Neutrophil (primary cell): ENCODE results near the gene PTPRN2.
"Not testable (repeated sequence)": the region's sequence is repeated elsewhere in the genome, so short reads cannot be mapped to it uniquely, and the experiment has no call there.

Experiments used
- H3K27ac ChIP-seq: fragments of 200-600 bp; sonication (generic); 2 replicates; pipeline ENCODE4 v1.5.1; 2016; ENCODE audit warnings: mild to moderate bottlenecking, moderate library complexity
- H3K27me3 ChIP-seq: fragments of 200-600 bp; sonication (generic); 2 replicates; pipeline ENCODE4 v1.6.0; 2016; ENCODE audit warnings: mild to moderate bottlenecking
- H3K36me3 ChIP-seq: fragments of 200-600 bp; sonication (generic); 2 replicates; pipeline ENCODE4 v1.5.1; 2017
- H3K4me1 ChIP-seq, 2 experiments: fragments of 200-600 bp in 1 of 2; sonication (generic) in 1 of 2; 1 replicate in 1 of 2; 2 replicates in 1 of 2; pipeline versions ENCODE4 v1.5.1 to v1.6.1; 2013 to 2016; ENCODE audit warnings: low read depth in 1 of 2, low read length in 1 of 2, mild to moderate bottlenecking in 1 of 2, moderate library complexity in 1 of 2; ENCODE audit not compliant: control insufficient read depth in 1 of 2, insufficient read depth in 1 of 2
- H3K4me3 ChIP-seq, 2 experiments: fragments of 200-600 bp in 1 of 2; sonication (generic) in 1 of 2; 1 replicate in 1 of 2; 2 replicates in 1 of 2; pipeline ENCODE4 v1.5.1; 2013 to 2016; ENCODE audit warnings: low read depth in 1 of 2, low read length in 1 of 2, mild to moderate bottlenecking in 1 of 2, moderate library complexity in 1 of 2
- H3K9me3 ChIP-seq: fragments of 200-600 bp; sonication (generic); 2 replicates; pipeline ENCODE4 v1.5.1; 2016
- TF ChIP-seq, protein P1 (sequence below): fragments of 200-600 bp; sonication (generic); IDR thresholded peaks from 2 replicates; pipeline ENCODE4 v1.5.1; 2016; ENCODE audit warnings: antibody characterized with exemption

PTPRN2 gene

GRCh38 chr7:158516524-158516923 is 71.1 kb downstream of the PTPRN2 start:
- H3K27ac ChIP-seq = no peak overlapping the region
- H3K36me3 ChIP-seq = no peaks in the 10 kb centered on the region
- TF ChIP-seq, protein P1, sequence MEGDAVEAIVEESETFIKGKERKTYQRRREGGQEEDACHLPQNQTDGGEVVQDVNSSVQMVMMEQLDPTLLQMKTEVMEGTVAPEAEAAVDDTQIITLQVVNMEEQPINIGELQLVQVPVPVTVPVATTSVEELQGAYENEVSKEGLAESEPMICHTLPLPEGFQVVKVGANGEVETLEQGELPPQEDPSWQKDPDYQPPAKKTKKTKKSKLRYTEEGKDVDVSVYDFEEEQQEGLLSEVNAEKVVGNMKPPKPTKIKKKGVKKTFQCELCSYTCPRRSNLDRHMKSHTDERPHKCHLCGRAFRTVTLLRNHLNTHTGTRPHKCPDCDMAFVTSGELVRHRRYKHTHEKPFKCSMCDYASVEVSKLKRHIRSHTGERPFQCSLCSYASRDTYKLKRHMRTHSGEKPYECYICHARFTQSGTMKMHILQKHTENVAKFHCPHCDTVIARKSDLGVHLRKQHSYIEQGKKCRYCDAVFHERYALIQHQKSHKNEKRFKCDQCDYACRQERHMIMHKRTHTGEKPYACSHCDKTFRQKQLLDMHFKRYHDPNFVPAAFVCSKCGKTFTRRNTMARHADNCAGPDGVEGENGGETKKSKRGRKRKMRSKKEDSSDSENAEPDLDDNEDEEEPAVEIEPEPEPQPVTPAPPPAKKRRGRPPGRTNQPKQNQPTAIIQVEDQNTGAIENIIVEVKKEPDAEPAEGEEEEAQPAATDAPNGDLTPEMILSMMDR = no peak
- H3K4me1 ChIP-seq = no peaks in the 10 kb centered on the region
- no peak overlapping the region for H3K4me3 ChIP-seq
- no peaks in the 10 kb centered on the region for H3K9me3 ChIP-seq
- no peaks in the 10 kb centered on the region for H3K27me3 ChIP-seq

DNA sequence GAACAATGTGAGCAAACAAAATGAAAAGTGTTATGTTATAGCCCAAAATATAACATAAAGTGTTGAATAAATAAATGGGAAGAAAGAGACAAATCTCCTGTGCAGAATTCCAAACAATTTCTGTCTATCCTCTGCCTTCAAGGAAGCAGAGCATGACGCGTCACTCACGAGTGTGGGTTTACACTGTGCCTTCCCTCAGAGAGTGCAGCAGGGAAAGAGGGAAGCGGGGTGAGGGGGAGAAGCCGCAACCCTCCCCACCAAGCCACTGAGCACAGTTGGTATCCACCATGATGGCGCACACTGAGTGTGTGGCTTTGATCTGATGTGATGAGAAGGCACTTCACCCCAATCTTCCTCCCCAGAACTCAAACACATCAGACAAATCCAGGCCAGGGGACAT is 74.8 kb downstream of the PTPRN2 start:
- TF ChIP-seq, protein P1 = no peak
- H3K36me3 ChIP-seq = no peaks in the 10 kb centered on the region
- no peaks in the 10 kb centered on the region for H3K9me3 ChIP-seq
- no peak overlapping the region for H3K27ac ChIP-seq
- H3K27me3 ChIP-seq = no peaks in the 10 kb centered on the region
- H3K4me1 ChIP-seq = no peaks in the 10 kb centered on the region
- H3K4me3 ChIP-seq = no peak overlapping the region

- TF ChIP-seq, protein P1 = no peak
- H3K36me3 ChIP-seq = no peaks in the 10 kb centered on the region
- H3K4me1 ChIP-seq = no peaks in the 10 kb centered on the region
- H3K9me3 ChIP-seq = no peaks in the 10 kb centered on the region
- H3K4me3 ChIP-seq = no peak overlapping the region
- no peaks in the 10 kb centered on the region for H3K27me3 ChIP-seq
- H3K27ac ChIP-seq = no peak overlapping the region
Measured at GRCh38 chr7:158512042-158512441, 75.6 kb downstream of the PTPRN2 start.

- Histone ChIP-seq H3K9me3 (no peaks in the 10 kb centered on the region), H3K36me3 (no peaks in the 10 kb centered on the region), H3K27me3 (no peaks in the 10 kb centered on the region), H3K4me1 (no peaks in the 10 kb centered on the region), H3K27ac (no peak overlapping the region), H3K4me3 (no peak overlapping the region)
- TF ChIP-seq, protein P1 = no peak
Measured at GRCh38 chr7:158508802-158509385, 78.7 kb downstream of the PTPRN2 start.

GRCh38 chr7:158508321-158508720 is 79.3 kb downstream of the PTPRN2 start:
- H3K4me1 ChIP-seq, H3K9me3 ChIP-seq: not testable (repeated sequence)

DNA sequence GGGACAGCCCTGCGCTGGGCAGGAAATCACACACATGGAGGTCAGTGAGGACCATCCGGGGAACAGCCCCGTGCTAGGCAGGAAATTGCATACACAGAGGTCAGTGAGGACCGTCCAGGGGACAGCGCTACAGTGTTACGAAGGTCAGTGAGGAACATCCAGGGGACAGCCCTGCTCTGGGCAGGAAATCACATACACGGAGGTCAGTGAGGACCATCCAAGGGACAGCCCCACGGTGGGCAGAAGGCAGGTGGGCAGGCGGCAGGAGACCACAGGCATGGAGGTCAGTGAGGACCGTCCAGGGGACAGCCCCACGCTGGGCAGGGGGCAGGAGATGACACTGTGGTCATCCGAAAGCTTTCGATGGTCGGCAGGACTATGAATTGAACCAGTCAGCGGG is 79.7 kb downstream of the PTPRN2 start:
- no peaks in the 10 kb centered on the region for H3K27me3 ChIP-seq
- TF ChIP-seq, protein P1 = no peak
- no peaks in the 10 kb centered on the region for H3K36me3 ChIP-seq
- no peak overlapping the region for H3K27ac ChIP-seq
- H3K9me3 ChIP-seq = no peaks in the 10 kb centered on the region
- H3K4me1 ChIP-seq = no peaks in the 10 kb centered on the region
- no peak overlapping the region for H3K4me3 ChIP-seq

More at GRCh38 chr7:158508321-158508720, 79.3 kb downstream of the PTPRN2 start:
- H3K4me3 ChIP-seq, H3K27ac ChIP-seq, H3K36me3 ChIP-seq, H3K27me3 ChIP-seq: not testable (repeated sequence)

GRCh38 chr7:158507175-158507574 is 80.4 kb downstream of the PTPRN2 start:
- H3K9me3 ChIP-seq, H3K4me1 ChIP-seq, H3K27ac ChIP-seq, H3K4me3 ChIP-seq, H3K27me3 ChIP-seq, H3K36me3 ChIP-seq: not testable (repeated sequence)
